Effector memory CD4-positive, alpha-beta T cell (primary cell): Measurements from ENCODE around the gene SLC27A6.

Experiments
- DNase-seq, 3 donors: peaks; one replicate each; pipeline ENCODE4 v3.0.0-alpha.2; 2020
- H3K27ac ChIP-seq: 2 replicates; pipeline ENCODE4 v1.7.0; 2013; ENCODE audit warnings: mild to moderate bottlenecking, low read length, moderate library complexity; ENCODE audit not compliant: insufficient read depth, poor library complexity, severe bottlenecking
- H3K27me3 ChIP-seq: replicated peaks from 2 replicates; pipeline ENCODE4 v1.7.0; 2013; ENCODE audit warnings: mild to moderate bottlenecking, low read length; ENCODE audit not compliant: insufficient read depth, control insufficient read depth, poor library complexity, severe bottlenecking
- H3K36me3 ChIP-seq: 2 replicates; pipeline ENCODE4 v1.7.0; 2013; ENCODE audit warnings: mild to moderate bottlenecking, low read length, moderate library complexity; ENCODE audit not compliant: control insufficient read depth, insufficient read depth
- H3K4me1 ChIP-seq: 2 replicates; pipeline ENCODE4 v1.7.0; 2013; ENCODE audit warnings: low read length, mild to moderate bottlenecking; ENCODE audit not compliant: control insufficient read depth, insufficient read depth, poor library complexity, severe bottlenecking
- H3K4me3 ChIP-seq: 2 replicates; pipeline ENCODE4 v1.7.0; 2013; ENCODE audit warnings: low read length, low read depth, mild to moderate bottlenecking; ENCODE audit not compliant: insufficient read depth, poor library complexity, severe bottlenecking
- H3K9me3 ChIP-seq: 2 replicates; pipeline ENCODE4 v1.7.0; 2013; ENCODE audit warnings: mild to moderate bottlenecking, low read length, moderate library complexity; ENCODE audit not compliant: control insufficient read depth

The SLC27A6 gene

DNA sequence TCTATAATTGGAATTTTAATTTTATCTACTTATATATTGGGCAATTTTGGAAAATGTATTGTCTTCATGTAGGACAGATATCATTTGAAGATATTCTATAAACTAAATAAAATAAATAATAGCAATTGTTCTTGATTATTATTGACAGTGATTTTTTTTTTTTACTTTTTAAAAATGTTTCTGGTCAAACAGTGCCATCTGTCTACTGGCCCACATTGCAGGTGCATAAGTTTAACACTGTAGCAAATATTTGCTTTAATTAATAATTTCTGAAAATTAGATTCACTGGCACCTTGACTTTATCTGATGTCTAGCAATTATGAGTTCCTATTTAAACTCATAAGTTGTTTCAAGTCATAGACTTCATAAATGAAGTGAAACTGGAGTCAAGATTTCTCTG lies 88.2 kb downstream of the SLC27A6 start:
- H3K27me3 ChIP-seq: no peaks in the 10 kb centered on the region
- DNase-seq: no peak

GRCh38 chr5:129057329-129057728 lies 92.0 kb downstream of the SLC27A6 start:
- no peak overlapping the region for H3K27ac ChIP-seq
- no peaks in the 10 kb centered on the region for H3K27me3 ChIP-seq
- no peaks in the 10 kb centered on the region for H3K9me3 ChIP-seq
- no peaks in the 10 kb centered on the region for H3K4me1 ChIP-seq
- H3K4me3 ChIP-seq: no peak overlapping the region
- H3K36me3 ChIP-seq: no peaks in the 10 kb centered on the region
- no peak for DNase-seq

More for the DNA sequence above, 88.2 kb downstream of the SLC27A6 start:
- no peak overlapping the region for H3K27ac ChIP-seq
- H3K4me1 ChIP-seq: no peaks in the 10 kb centered on the region
- no peaks in the 10 kb centered on the region for H3K9me3 ChIP-seq
- no peak overlapping the region for H3K4me3 ChIP-seq
- no peaks in the 10 kb centered on the region for H3K36me3 ChIP-seq

DNA sequence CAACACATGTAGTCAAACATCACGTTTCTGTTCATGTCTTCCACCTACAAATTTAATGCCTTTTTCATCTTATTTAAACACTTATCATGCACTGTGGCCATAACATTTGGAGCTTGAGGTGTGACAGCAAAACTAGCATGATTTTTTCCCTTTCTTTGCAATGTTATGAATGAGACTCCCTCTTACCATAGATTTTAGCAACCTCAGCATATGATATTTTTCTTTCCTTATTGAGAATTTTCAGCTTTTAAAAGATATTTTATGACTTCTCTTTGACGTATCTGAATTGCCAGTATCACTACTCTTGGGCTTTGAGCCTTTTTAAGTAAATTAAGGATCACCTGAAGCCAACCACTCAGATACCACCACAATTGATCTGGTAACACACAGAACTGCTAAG lies 96.6 kb downstream of the SLC27A6 start:
- Histone ChIP-seq H3K36me3 (no peaks in the 10 kb centered on the region), H3K27ac (no peak overlapping the region), H3K27me3 (no peaks in the 10 kb centered on the region), H3K4me1 (no peaks in the 10 kb centered on the region), H3K9me3 (no peaks in the 10 kb centered on the region), H3K4me3 (no peak overlapping the region)
- no peak for DNase-seq

GRCh38 chr5:129063483-129064113 lies 98.3 kb downstream of the SLC27A6 start:
- H3K4me3 ChIP-seq: no peak overlapping the region
- no peaks in the 10 kb centered on the region for H3K36me3 ChIP-seq
- H3K27ac ChIP-seq: no peak overlapping the region
- no peak for DNase-seq
- no peaks in the 10 kb centered on the region for H3K9me3 ChIP-seq
- H3K27me3 ChIP-seq: no peaks in the 10 kb centered on the region
- no peaks in the 10 kb centered on the region for H3K4me1 ChIP-seq

GRCh38 chr5:129065721-129066120 lies 100.4 kb downstream of the SLC27A6 start:
- H3K27me3 ChIP-seq: no peaks in the 10 kb centered on the region
- H3K4me1 ChIP-seq: no peaks in the 10 kb centered on the region
- no peak overlapping the region for H3K4me3 ChIP-seq
- H3K9me3 ChIP-seq: no peaks in the 10 kb centered on the region
- no peak for DNase-seq
- H3K36me3 ChIP-seq: no peaks in the 10 kb centered on the region
- H3K27ac ChIP-seq: no peak overlapping the region

DNA sequence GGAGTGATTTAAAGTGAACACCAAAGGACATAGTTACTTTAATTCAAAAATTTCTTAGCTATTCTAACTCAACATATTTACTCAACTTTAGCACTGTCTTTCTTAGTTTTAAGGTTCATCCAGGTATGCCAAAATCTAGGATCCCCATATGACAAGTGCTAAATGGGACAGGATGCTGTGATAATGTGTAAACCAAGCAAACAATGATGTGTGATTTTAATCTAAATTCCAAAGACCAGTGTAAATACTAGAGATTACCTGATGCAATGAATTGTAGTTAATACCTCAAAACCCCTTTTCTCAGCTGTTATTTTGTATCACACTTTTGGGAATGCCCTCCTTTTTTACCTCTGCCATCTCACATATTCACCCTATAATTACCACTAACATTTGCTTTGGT lies 102.5 kb downstream of the SLC27A6 start:
- H3K27me3 ChIP-seq: no peaks in the 10 kb centered on the region
- no peaks in the 10 kb centered on the region for H3K36me3 ChIP-seq
- DNase-seq: no peak
- no peaks in the 10 kb centered on the region for H3K9me3 ChIP-seq
- no peak overlapping the region for H3K4me3 ChIP-seq
- no peaks in the 10 kb centered on the region for H3K4me1 ChIP-seq
- no peak overlapping the region for H3K27ac ChIP-seq

DNA sequence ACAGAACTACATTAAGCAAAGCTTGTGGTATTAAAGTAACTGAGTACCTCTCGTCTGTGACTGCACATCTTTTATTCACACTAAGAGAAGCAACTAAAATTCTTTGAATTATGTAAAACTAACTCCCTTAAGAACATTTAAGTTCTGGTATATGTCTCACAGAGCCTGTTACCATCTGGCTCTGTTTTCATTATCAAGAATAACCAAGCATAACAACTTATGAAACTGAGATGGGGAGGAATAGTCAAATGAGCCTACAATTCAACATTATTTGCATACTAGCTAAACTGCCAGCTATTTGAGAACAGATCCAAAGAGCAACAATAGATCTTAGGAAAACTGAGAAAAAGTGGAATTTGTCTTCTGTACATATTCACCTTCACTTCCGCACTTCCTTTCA lies 104.0 kb downstream of the SLC27A6 start:
- no peaks in the 10 kb centered on the region for H3K27me3 ChIP-seq
- no peaks in the 10 kb centered on the region for H3K4me1 ChIP-seq
- no peaks in the 10 kb centered on the region for H3K36me3 ChIP-seq
- no peak for DNase-seq
- H3K4me3 ChIP-seq: no peak overlapping the region
- H3K27ac ChIP-seq: no peak overlapping the region
- no peaks in the 10 kb centered on the region for H3K9me3 ChIP-seq

DNA sequence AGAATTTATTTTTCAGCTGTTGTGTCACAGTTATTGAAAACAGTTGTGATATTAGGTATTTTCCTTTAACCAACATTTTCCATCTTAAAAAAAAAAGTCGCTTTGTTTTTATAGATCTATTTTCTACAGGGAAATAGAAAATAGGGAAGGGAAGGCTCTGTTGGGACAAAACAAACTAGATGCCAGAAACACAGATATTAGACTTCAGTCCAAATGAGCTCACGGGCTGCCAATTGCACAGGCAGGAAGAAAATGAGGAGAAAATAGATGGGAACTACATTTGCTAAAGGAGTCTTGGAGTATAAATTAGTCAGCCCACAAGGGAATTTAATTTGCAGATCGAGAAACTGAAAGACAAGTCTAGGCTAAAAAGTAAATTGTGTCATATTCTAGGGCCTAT lies 107.8 kb downstream of the SLC27A6 start:
- Histone ChIP-seq H3K4me1 (no peaks in the 10 kb centered on the region), H3K27ac (no peak overlapping the region), H3K4me3 (no peak overlapping the region), H3K36me3 (no peaks in the 10 kb centered on the region), H3K27me3 (no peaks in the 10 kb centered on the region), H3K9me3 (no peaks in the 10 kb centered on the region)
- no peak for DNase-seq

DNA sequence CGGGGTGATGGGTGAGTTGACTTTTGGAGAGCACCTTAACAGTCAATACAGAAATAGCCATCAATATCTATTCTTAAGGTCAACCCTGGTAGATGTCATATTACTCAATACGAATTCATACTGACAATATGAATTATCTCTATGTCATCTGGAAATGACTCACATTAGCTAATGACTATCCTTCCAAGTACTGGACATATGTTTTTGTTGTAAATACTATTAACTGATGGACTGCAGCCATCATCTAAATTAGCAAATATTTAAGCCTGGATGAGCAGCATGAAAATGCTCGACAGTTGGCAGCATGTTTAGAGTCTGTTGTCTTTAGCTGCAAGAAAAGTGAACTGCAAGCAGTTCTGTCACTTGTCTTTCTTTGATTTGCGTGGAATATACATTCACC lies 109.6 kb downstream of the SLC27A6 start:
- DNase-seq: no peak

DNA sequence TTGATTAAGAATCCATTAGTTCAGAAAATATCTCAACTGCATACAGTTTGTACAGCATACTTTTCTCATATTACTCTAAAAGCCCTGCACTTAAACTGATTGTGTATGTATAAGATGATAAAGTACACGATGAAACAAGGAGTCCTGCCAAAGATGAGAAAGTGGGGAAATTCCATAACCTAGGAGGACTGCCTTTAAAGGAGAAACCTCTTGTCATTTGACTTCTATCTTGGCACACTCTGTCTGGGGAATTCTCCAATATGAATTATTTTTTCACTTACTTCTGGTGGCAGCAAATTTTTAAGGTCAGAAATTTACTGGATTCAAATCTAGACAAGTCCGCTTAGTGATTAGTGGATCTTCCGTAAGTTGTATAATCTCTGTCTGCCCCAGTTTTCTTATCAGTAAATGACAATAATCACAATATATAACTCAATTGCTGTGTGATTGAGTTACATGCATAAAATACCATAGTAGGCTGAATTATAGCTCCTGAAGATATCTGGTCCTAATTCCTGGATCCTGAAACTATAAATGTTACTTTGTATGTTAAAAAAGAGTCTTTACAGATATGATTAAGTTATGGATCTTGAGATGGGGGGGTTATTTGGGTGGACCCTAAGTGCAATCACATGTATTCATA lies 112.3 kb downstream of the SLC27A6 start:
- Histone ChIP-seq H3K36me3 (no peaks in the 10 kb centered on the region), H3K4me1 (no peaks in the 10 kb centered on the region), H3K9me3 (no peaks in the 10 kb centered on the region), H3K27ac (no peak overlapping the region), H3K4me3 (no peak overlapping the region), H3K27me3 (no peaks in the 10 kb centered on the region)
- DNase-seq: no peak

More for the DNA sequence above, 109.6 kb downstream of the SLC27A6 start:
- Histone ChIP-seq H3K36me3 (no peaks in the 10 kb centered on the region), H3K27me3 (no peaks in the 10 kb centered on the region), H3K9me3 (no peaks in the 10 kb centered on the region), H3K4me1 (no peaks in the 10 kb centered on the region), H3K4me3 (no peak overlapping the region), H3K27ac (no peak overlapping the region)
